ENCODE data around the gene DNASE1L2.

DNA sequence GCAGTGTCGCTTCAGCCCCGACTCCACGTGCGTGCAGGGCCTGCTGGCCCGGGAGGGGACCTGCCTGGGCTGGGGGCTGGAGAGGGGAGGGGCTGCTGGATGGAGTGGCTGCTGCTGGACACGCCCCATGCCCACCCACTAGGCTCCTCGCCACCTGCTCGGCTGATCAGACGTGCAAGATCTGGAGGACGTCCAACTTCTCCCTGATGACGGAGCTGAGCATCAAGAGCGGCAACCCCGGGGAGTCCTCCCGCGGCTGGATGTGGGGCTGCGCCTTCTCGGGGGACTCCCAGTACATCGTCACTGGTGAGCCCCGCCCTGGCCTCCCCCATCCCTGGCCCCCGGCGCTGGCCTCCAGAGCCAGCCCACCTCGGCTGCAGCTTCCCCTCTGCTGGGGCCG lies 27.9 kb upstream of the DNASE1L2 start:
- no peak for TF ChIP-seq GATA3 (IDR thresholded peaks at IDR 0.05; ENCODE audit: low read depth, low read length)
- TF ChIP-seq GATA2 (IDR thresholded peaks at IDR 0.05; ENCODE audit: low read depth, low read length): no peak

All from SH-SY5Y (cell line).